NCI-H2196 treated with DMSO at 0.1 percent for 48 hours (cell line): ENCODE data around the gene UPK2.

Experiments
- DNase-seq: peaks from one replicate; lab custom pipeline; 2025; ENCODE audit not compliant: unreplicated experiment; lab: John Stamatoyannopoulos, UW

Gene UPK2

DNA sequence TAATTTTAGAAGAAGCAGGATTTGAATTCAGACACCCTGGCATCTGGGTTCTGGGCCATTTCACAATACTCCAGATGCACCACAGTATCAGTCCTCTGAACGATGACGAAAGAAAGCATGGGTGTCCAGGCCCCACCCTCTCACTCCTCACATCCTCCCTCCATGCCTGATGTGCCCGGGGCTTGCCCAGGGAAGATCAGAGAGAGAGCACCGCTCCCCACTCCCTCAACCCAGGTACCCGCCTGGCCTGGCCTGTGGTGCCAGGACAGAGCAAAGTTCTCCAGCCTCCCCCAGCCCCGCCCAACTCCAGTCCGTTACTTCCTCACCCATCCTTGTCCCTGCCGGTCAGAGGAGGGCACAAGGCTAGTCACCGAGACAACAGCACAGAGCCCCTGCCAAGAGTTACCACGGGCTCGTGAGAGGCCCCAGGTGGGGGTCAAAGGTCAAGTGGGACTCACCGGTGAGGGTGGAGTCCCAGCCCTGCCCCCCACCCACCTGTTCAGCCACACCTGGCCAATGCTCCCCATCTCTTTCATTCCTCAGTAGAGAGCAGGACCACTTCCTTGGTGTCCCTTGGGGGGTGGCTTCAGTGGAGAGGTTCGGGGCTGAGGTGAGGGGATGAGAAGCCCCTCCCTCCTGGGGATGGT is 38.5 kb upstream of the UPK2 start:
- DNase-seq = peak; percentile 31

DNA sequence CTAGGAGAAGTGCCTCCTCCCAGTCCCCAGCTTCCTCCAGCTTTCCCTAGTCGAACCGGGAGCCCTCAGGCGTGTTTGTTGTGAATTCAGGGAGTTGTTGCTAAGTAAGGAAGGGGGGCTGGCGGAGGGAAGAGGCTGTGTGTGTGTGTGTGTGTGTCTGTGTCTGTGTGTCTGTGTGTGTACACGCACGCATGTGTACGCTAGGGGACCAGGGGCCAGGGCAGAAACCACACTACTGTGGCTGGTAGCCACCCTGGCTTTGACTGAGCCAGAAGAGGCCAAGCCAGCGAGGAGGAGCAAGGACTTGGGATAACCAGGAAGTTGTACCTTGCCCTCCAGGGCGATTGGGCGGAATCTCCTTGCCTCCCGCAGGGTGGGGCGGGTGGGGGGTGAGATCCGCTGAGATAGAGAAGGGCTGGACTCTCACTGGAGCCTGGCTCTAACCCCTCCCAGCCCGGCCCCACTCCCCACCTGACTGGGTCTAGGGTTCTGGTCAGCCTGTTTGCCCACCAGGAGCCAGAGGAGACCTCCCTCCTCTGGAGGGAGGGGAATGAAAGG is 37.9 kb upstream of the UPK2 start:
- DNase-seq = peak; percentile 84

DNA sequence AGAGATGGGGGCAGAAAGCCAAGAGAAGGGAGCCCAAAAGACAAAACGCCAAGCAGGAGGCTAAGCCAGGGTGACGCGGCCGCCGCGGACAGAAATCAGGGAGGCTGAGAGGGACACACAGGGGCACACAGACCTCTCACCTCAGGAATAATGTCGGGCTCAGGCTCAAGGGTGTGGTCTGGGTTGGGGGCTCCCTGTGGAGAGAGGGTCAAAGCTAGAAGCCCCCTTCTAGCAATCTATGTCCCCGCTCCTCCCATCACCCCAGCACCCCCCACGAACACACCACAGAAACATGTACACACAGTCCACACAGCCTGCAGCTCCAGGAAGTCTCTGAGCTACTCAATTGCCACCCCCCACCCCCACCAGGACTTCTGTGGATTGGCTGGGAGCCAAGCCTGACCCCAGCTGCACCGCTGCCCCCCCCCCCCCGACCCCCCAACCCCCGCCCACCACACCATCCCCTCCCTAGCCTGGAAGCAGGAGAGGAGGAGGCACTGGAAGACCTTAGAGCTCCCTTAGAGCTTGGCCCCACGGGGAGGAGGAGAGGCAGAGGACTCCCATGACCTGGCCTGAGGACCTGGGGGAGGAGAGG is 37.3 kb upstream of the UPK2 start:
- DNase-seq = no peak

DNA sequence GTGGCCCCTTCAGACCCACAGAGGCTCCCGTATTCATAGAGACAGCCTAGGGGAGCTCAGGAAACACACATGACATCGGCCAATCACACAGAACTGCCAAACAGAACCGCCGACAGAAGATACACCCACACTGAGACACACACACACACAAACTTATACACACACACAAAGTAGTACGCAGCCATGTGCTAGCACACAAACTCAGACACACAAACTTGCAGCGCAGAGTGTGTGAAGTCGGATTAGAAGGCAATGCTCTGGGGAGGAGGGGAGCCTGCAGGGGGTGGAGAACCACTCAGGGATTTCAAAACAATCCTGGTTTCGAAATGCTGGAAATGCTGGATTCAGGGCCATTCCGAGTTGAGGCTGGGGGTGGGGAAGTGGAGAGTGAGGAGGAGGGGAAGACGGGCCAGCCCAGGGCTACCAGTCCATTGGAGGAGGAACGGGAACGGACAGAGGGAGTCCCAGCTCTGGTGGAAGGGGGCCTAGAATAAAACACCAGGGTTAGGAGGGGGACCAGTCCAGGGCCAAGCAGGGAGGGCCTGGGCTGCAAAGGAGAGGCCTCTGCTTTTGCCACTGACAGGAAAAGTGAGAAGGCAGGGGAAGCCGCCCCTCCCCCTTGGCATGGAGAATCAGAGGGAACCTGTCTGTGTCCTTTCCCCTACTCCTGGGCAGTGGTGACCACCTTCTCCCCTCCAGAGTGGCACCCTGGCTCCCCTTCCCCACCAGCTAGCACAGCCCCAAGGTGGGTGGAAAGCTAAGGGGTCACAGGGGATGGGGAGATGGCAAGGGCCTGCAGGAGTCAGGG is 34.8 kb upstream of the UPK2 start:
- no peak for DNase-seq

DNA sequence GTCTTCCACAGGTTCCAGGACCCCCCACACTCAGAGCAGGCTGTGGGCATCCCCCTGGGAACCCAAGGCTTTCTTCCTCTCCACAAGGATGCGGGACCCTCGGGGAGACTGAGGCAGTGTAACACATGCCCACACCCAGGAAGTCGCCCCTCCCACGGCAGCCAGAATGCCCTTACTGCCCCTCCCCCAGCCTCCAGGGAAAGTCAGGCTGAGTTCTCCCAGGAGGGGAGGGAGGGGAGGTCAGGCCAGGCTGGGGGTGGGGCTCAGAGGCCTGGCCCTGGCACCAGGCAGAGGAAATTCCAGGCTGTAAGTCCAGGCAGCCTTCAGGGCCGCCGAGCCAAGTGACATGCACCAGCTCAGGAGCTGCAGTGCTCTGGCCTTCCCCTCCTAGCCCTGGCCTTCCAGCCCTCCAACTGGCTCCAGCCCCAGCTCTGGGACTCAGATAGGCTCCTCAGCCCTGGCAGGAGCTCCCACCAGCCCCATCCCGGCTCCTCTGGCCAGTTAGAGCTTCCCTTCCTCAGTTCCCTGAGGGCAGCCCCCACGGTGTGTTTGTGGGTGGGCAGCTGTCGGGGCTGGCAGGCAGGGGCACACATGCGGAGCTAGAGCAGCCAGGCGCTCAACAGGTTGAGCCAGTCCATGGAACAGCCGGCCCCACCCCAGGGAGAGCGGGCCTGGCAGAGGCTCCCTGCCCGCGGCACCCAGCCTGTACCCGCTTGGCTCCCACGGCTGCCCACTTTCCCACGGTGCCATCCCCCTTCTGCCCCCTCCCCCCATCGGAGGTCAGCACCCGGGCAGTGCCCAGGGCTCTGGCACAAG is 34.0 kb upstream of the UPK2 start:
- no peak for DNase-seq

DNA sequence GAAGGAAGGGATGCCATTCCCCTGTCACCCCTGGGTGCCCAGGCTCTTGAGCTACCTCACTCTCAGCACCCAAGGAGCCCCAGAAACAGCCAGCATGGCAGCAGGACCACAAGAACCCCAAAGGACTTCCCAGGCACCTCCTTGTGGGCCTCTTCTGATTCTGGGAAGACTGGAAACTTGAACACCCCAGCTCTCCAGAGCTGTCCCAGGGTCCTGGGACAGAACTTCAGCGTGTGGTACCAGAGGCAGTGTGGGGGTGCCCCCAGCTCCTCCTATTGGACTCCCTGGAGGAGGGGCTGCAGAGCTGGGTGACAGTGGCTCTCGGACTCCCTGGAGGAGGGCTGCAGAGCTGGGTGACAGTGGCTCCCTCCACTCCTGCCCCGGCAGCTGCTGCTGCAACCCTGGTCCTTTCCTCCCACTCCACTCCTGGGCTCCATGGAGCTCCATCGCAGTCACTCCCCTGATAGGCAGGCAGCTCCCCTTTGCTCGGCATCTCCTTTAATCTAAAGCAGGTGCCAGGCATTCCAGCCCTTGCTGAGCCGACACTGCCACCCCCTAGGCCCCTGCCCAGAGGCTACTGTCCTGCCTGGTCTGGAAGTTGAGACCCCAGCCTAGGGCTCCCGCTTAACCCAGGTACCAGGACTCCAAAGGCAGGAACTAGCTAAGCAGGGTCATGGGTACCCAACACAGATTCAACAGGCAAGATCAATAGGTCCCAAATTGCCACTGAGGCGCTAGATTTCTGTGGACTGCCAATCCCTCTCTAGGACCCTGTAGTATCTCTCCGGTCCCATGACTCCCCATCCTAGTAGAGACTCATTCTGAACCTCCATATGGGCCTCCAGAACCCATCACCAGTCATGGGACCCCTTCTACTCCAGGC is 33.1 kb upstream of the UPK2 start:
- no peak for DNase-seq

DNA sequence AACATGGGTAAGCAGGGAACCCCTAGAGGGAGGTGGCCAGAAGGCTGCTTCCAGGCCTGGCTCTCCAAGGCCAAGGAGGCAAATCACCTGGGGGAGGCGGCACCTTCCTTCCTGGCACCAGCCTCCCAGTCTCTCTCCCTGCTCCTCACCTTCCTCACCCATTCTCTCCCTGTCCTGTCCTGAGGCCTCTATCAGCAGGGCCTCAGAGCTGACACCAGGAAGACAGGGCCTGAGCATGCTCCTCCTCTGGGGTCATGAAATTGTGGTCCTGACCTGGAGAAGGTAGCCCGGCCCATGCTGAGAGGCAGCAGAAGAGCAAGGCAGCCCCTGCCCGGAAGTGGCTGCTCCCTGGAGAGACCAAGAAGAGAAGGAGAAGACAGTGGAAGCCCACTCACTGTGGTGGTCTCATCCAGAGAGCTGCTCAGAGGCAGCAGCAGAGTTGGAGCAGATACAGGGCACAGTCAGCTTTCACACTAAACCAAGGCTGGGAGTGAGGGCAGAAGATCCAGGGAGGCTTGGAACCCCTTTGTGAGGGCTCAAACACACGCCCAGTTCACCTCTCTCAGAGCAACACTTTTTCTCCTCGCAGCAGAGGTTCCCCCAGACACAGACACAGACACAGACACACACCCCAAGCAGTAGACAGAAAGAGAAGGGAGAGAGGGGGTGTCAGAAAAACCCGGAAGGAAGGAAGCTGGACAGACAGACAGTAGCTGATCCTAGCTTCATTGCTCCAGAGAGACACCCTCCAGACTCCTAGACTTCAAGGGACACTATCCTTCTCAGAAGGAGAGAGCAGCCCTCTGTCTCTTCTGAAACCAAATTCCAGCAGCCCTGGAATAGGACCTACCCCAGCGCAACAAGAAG is 32.1 kb upstream of the UPK2 start:
- DNase-seq = no peak

DNA sequence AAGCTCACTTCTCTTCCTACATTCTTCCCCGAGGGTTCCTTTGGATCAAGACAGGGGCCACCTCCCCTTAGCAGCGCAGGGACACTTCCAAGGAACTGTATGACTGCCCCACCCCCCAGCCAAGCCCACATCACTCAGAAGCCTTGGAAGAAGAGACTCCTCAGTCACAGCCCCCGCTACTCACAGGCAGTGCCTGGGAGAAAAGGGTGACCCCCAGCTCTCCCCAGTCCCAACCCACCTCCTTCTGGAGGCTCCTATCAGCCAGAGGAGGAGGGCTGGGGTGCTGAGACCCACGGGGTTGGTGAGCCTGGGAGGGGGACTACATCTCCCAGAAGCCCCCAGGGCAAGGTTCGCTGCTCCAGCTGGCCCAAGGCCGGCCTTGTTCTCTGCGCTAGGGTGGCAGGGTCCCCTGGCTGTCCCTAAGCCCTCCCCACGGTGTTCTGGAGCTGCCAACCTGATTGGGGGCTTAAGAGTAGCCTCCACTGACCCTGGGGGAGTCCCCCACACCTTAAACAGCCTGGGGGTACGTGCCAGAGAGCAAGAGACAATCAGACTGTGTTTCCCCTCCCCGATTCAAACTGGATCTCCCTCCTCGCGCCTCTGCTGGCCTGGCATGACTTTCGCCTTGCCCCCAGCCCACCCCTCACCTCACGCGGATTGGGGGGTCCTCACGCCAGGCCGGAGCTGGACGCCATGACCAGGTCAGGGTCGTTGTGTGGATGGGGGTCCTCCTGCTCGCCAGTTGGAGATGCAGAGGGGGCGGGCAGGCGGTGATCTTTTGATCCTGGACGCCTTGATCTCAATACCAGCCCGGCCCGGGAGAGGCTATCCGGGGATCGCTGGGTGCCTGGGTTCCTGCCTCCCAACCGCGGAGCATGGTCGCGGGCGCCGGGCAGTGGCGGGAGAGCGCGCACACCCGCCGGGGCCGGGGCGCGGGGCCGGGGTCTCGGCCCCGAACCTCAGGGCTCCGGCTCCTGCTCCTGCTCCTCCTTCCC is 31.2 kb upstream of the UPK2 start:
- DNase-seq = no peak

DNA sequence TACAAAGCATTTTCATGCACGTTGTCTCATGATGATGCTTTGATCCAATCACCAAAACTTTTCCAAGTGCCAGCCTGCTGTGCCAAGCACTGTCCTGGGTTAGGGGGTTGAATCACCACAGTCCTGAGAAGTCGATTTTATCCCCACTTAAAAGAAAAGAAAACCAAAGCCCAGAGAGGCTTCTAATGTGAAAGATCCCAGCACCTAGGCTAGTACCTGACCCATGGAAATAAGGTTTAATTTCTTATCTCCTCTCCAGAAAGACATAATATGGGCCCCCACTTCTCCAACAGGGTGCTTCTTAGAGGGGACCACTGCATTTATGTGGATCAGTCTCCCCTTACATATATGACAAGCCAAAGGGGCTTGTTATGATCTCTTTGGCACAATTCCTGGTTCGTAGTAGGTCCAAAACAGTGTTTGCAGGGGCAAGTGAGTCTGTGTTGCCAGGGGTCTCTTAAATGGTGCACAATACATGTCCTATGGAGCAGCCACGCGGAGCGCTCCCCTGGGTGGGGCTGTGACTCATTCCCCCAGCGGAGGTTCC is 28.5 kb upstream of the UPK2 start:
- DNase-seq = no peak

DNA sequence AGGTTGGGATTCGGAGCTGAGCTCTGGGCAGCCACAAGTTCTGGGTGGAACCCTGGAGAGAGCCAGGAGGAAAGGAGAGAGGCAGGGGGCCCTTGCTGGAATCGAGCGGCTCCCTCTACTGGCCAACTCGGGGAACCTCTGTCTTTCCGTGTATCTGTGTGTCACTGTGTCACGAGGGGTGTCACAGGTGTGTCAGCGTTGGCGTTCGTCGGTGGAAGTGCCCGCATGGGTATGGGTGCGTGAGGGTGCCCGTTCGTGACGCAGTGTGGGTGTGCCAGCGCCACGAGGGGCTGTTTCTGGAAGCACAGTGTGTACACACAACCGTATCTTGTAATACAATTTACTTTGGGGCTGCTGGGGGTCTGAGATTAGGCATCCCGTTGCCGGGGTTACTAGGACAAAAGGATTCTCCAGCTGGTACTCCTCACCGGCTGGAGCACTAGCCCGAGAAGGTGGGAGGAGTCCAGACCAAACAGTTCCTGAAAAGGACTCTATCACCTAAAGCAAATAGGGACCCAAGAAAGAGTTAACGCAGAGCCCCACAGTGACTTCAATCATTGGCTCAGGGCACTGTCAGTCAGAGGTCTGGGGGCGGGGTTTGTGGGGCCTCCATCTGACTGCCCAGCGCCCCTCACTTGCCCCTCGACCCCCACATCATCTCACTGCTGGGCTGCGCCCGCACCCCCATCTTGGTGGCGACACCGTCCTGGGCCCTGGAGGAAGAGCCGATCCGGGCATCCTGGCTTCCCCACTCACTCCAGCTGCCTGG is 27.8 kb upstream of the UPK2 start:
- peak; percentile 96 for DNase-seq

DNA sequence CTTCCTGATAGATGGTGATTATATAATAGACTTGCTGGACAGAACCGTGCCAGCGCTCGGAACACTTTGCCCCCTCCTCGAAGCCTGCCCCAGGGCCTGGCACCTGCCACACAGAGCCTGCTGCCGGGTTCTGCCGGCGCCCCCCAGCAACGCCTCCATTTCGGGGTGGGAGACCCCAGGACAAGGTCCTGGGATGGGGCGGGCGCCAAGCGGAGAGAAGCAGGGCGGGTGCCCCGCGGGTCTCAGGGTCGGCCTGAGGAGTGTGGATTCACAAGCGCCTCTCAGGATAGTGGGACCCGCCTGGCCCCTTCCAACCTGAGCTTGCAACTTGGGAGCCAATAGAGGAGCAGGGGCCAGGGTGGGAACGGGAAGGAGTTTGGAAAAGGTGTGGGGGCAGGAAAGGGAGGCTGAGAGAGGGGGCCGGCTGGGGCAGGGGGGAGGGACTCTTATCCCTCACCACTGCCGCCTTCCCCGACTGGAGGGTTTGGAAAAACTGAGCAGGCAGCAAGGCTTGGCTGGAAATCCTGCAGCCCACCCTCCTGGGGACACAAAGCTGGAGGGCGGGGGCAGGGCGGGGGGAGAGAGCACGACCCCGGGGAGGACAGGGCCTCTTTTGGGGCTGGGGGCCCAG is 27.1 kb upstream of the UPK2 start:
- peak; percentile 54 for DNase-seq

DNA sequence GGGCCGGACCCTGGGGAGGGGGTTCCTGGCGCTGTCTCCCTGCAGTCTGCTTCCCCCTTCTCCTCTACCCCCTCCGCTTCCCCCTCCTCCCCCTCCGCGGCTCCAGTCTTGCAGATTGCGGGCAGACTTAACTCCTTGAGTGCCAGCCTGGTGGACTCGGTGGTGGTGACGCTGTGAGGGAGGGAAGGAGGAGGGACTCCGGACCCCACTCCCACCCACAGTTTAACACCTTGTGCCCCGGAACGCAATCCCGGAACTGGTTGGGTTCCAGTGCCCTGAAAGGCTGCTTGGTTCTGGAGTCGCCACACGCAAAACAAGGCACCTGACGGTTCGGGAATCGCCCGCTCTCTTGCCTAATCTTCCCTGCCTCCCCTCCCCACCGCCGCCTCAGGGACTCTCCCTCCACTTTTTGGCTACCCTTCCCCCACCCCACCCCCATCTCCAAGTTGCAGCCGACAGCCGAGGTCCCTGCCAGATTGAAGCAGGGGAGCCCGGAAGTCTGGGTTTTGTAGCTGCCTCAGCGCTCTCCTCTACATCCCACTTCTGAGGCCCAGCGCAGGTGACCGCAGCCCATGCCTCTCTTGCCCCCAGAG is 26.5 kb upstream of the UPK2 start:
- peak; percentile 61 for DNase-seq

DNA sequence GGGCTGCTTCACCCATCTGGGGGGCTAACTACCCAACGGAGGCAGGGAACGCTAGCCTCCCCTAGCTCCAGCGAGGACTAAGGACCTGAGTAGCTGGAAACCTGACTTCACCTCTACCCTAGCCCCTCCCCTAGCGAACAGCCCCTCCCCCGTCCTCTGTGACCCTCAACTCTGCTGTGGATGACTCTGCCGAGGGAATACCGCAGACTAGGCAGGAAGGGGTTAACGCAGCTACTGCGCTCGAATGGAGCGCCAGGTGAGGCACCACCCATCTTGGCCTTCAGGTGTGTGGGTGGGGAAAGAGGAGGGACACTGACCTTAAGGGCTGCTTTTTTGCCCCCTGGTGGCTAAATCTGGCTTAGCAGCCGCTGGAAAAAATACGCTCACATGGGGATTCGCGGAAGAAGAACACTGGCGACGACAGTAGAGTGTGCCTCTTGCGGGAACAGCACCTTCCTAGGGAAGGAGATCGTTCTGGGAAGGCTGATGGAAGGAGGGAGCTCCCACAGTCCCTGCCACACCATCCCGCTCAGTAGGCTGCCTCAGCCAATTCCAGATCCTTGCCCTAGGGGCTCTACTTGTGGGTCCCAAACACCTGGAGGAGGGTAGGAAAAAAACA is 25.9 kb upstream of the UPK2 start:
- DNase-seq = peak; percentile 81

DNA sequence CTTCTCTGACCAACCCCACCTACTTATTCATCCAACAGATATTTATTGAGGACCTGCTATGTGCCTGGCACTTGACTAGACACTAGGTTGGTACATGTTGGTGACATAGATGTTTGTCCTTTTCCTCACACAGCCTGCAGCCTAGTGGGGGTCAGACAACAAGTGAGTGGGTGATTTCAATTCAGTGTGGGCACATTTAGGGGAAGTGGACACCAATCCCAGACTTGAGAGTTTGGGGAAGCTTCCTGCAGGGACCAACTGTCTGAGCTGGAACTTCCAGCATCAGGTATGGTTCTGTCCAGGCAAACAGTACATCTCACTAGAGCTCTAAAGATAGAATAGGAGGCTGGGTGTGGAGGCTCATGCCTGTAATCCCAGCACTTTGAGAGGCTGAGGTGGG is 24.5 kb upstream of the UPK2 start:
- DNase-seq = no peak

DNA sequence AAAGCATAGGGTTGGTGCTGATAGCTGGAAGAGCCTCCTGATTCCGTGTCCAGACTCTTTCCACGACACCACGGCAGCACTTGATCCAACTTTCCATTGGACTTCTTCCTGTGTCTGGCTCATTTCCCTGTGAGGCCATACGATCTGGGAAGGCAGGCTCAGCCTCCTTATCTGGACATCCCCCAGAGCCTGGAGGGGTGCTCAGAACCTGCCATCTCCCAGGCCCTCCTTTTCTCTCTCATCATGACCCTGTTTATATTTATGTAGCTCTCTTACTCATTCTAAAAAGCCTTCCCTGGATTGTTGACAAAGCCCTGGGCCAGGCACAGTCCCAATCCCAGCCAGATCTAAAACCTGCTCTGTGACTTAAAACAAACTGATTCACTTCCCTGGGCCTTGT is 22.6 kb upstream of the UPK2 start:
- DNase-seq = no peak

DNA sequence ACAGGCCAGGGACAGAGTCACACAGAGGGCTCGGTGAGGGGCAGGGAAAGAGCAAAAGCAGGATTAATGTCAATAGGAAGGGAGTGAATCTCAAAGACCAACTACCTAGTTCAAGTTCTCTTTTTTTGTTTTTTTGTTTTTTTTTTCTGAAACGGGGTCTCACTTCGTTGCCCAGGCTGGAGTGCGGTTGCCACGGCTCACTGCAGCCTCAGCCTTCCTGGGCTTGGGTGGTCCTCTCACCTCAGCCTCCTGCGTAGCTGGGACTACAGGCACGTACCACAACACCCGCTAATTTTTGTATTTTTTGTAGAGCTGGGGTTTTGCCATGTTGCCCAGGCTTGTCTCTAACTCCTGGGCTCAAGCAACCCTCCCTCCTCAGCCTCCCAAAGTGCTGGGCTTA is 20.7 kb upstream of the UPK2 start:
- DNase-seq = no peak
